GM12891 (cell line): ENCODE measurements around the gene NRSN2.

Experiments used
- DNase-seq: peaks from one replicate; pipeline ENCODE4 v3.0.0; 2011; ENCODE audit warnings: low spot score; ENCODE audit not compliant: insufficient read length
- FAIRE-seq: peaks from 2 replicates; lab custom pipeline; 2011; peaks lifted over from hg19 to GRCh38; lab: Jason Lieb, UNC
- PAX5 ChIP-seq: IDR thresholded peaks from 2 replicates; pipeline ENCODE4 v1.6.1; 2011; ENCODE audit warnings: low read length, moderate library complexity, mild to moderate bottlenecking; ENCODE audit not compliant: insufficient read depth, severe bottlenecking
- POLR2A ChIP-seq: IDR thresholded peaks from 2 replicates; pipeline ENCODE4 v1.6.1; 2011; ENCODE audit warnings: low read depth, low read length, control low read depth
- POLR2AphosphoS5 ChIP-seq: IDR thresholded peaks from 2 replicates; pipeline ENCODE4 v1.6.1; 2011; ENCODE audit warnings: low read depth, low read length, control low read depth
- POU2F2 ChIP-seq: IDR thresholded peaks from 2 replicates; pipeline ENCODE4 v1.6.1; 2011; ENCODE audit warnings: low read depth, mild to moderate bottlenecking, control low read depth, low read length, moderate library complexity
- SPI1 ChIP-seq: IDR thresholded peaks from 2 replicates; pipeline ENCODE4 v1.6.1; 2011; ENCODE audit warnings: low read depth, low read length, control low read depth
- TAF1 ChIP-seq: IDR thresholded peaks from 2 replicates; pipeline ENCODE4 v1.6.1; 2011; ENCODE audit warnings: low read depth, low read length, control low read depth

Gene NRSN2

DNA sequence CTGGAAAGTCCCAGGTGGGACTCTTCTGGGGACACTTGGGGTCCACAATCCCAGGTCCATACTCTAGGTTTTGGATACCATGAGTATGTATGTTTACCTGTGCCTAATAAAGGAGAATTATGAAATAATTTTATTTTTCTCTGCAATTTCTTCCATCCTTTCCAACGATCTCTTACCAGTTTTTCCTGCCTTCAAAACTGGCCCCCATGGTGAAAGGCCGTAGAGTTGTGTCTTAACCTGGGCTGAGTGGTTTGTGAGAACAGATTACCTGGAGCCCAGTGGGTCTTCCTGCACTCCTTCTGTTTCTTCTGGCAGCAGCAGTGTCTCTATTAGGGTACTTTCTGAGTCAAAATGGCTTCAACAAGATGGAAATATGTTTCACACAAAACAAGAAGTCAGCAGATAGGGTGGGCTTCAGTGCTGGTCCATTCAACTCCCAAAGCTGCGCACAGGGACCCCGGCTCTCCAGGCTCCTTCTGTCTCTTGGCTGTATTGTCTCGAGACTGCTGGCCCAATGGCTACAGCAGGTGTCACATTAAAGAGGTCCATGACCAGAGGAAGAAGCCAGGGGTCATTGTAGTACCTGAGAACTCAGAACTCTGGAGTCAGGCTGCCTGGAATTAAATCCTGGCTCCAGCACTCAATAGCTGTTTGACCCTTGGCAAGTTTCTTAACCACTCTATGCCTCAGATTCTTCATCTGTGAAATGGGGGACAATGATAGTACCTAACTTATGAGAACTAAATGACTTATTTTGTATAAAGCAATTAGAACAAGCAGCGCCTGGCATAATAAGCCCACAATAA lies 50.7 kb downstream of the NRSN2 start:
- no peak for FAIRE-seq
- TF ChIP-seq SPI1 (no peak), POU2F2 (no peak), POLR2AphosphoS5 (no peak), POLR2A (no peak), TAF1 (no peak), PAX5 (no peak)
- no peak for DNase-seq

DNA sequence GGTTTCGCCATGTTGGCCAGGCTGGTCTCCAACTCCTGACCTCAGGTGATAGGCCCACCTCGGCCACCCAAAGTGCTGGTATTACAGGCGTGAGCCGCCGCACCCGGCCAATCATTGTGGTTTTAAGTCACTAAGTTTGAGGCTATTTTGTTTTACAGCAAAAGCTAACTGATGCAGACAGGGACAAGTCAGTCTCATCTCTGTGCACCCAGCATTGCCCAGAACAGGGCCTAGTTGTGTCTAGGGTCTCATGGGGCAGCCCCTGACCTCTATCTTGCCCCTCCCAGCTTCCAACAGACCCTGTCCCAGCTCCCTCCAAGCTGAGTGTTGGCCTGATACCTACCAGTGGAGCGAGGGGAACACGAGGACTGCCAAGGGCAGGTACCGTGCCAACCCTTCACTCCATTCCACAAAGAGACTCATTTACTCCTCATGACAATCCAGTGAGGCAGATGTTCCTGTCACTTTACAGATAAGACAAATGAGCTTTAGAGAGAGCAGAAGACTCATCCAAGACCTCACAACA lies 52.3 kb downstream of the NRSN2 start:
- TF ChIP-seq POLR2A = no peak
- no peak for TF ChIP-seq PAX5
- TF ChIP-seq TAF1 = no peak
- no peak for TF ChIP-seq POLR2AphosphoS5
- TF ChIP-seq POU2F2 = no peak
- TF ChIP-seq SPI1 = no peak
- DNase-seq = no peak
- no peak for FAIRE-seq

DNA sequence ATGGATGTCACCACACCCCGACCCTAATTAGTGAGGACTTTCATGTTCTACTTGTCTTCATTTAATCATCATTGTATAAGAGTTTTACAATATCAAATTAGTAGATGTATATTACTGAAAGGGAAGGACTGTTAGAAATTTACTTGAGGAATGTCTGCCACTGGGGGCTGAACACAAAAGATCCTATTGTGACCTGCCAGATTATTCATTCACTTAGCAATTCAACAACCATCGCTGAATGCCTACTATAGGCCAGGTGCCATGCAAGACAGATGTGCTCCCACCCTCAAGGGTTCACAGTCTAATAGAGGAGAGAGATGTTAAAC lies 53.2 kb downstream of the NRSN2 start:
- FAIRE-seq = no peak
- TF ChIP-seq POLR2A (no peak), PAX5 (no peak), SPI1 (no peak), TAF1 (no peak), POU2F2 (no peak), POLR2AphosphoS5 (no peak)
- DNase-seq = no peak

DNA sequence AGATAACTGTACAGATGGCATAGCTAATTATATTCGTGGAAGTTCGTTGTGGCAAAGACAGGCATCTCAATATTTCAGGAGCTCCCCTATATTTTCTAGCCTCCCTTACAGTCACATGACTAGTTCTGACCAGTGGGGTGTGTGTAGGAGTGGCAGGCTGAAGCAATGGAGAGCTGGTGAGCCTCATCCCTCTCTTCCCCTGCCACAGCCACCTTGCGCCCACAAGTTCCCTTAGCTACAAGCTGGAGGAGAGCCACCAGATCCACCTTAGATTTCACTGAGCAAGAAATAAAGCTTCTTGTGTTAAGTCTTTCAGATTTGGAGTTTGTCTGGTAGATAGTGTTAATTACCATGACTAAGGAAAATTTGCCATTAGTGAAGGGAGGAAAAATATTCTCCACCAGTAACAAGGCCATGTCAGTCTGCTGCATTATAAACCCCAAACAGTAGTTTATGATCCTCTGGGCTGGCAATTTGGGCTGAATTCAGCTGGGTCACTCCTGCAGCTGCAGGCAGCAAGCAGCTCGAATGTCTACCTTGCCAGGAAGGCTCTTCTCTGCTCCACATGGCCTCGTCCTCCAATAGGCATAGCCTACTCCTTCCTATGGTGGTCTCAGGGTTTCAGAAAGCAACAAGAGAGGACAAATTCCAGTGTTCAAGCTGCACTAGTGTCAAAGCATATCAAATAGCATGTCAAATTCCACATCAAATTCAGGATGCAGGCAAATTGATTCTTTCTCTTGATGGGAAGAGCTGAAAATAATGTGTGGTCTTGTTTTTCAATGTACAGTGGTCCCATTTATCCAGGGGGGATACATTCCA lies 53.8 kb downstream of the NRSN2 start:
- FAIRE-seq (no peak), DNase-seq (no peak)
- TF ChIP-seq POU2F2 (no peak), PAX5 (no peak), SPI1 (no peak), TAF1 (no peak), POLR2A (no peak), POLR2AphosphoS5 (no peak)

DNA sequence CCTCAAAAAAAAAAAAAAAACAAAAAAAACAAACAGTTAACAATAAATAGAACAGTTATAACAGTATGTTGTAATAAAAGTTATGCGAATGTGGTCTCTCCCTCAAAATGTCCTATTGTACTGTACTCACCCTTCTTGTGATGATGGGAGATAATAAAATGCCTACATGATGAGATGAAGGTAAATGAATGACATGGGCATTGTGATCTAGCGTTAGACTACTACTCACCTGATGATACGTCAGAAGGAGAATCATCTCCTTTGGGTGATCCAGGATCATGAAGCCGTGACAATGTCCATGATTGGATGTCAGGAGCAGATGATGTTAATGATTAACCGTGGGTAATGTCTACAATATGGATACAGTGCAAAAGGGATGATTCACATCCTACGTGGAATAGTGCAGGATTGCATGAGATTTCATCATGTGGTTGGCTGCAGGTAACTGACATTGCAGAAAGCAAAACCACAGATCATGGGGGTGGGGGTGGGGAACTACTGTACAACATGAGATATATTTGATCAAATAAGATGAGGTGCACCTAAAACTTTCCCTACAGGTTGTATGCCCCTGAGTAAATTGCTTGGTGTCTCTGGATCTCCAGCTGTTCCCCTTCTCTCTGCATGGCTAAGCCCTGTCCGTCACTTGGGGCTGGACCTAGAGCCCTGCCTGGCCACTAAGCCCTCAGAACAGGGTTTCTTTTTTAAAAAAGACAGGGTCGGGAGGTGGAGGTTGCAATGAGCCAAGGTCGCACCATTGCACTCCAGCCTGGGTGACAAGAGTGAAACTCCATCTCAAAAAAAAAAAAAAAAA lies 55.0 kb downstream of the NRSN2 start:
- no peak for TF ChIP-seq POLR2AphosphoS5
- TF ChIP-seq POLR2A = no peak
- no peak for TF ChIP-seq SPI1
- TF ChIP-seq POU2F2 = no peak
- TF ChIP-seq PAX5 = no peak
- no peak for TF ChIP-seq TAF1
- DNase-seq (no peak), FAIRE-seq (peak; percentile 9)

DNA sequence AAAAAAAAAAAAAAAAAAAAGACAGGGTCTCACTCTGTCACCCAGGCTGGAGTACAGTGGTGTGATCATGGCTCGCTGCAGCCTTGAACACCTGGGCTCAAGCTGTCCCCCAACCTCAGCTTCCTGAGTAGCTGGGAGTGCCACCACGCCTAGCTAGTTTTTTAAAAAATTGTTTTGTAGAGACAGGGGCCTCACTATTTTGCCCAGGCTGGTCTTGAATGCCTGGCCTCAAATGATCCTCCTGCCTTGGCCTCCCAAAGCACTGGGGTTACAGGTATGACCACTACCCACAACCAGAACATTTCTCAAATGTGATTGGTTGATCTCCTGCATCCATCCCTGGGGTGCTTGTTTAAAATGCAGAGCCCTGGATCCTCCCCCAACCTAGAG lies 55.6 kb downstream of the NRSN2 start:
- TF ChIP-seq PAX5 = no peak
- no peak for TF ChIP-seq POU2F2
- no peak for TF ChIP-seq POLR2A
- TF ChIP-seq SPI1 = no peak
- TF ChIP-seq TAF1 = no peak
- no peak for TF ChIP-seq POLR2AphosphoS5
- DNase-seq (no peak), FAIRE-seq (no peak)

DNA sequence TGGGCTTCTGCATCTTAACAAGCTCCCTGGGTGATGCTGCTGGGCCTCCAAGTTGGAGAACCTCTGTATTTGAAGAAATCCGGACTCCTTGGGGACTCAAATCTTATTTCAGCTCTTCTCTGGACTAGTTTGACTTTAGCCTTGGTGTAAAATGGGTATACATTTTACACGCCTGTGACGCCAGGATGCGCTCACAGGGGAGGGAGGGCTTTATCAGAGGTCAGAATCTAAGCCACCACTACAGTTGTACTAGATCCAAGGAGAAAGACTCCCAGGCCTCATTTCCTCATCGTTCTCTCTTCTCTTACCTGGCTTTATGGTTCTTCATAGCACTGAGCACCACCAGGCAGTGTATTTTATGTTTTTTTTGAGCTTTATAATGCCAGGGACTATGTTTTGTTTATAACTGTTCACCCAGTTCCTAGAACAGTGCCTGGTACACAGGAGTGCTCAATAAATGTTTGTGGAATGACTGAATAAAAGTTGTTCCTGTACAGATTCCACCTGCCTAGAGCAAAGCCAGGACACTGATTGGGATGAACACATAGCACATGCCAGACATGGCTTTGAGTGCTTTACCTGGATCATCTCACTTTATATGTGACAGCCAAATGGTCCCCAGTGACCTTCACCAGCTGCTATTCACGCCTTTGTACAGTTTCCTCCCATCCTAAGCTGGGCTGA lies 56.1 kb downstream of the NRSN2 start:
- FAIRE-seq (no peak), DNase-seq (no peak)
- TF ChIP-seq SPI1 = no peak
- TF ChIP-seq TAF1 = no peak
- no peak for TF ChIP-seq POLR2A
- no peak for TF ChIP-seq PAX5
- TF ChIP-seq POU2F2 = no peak
- no peak for TF ChIP-seq POLR2AphosphoS5

DNA sequence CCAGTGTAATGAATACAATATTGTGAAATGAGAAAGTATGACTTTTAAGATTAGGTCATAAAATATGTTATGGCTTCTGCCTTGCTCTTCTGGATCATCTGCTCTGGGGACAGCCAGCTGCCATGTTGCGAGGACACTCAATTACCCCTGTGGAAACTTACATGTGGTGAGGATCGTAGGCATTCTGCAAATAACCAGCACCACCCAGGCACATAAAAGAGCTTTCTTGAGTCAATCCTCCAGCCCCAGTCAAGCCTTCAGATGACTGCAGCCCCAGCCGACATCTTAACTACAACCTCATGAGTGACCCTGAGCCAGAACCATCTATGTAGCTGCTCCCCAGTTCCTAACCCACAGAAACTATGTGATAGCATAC lies 56.7 kb downstream of the NRSN2 start:
- no peak for DNase-seq
- FAIRE-seq = no peak
- TF ChIP-seq PAX5 = no peak
- TF ChIP-seq POLR2AphosphoS5 = no peak
- TF ChIP-seq TAF1 = no peak
- no peak for TF ChIP-seq POLR2A
- no peak for TF ChIP-seq POU2F2
- no peak for TF ChIP-seq SPI1

DNA sequence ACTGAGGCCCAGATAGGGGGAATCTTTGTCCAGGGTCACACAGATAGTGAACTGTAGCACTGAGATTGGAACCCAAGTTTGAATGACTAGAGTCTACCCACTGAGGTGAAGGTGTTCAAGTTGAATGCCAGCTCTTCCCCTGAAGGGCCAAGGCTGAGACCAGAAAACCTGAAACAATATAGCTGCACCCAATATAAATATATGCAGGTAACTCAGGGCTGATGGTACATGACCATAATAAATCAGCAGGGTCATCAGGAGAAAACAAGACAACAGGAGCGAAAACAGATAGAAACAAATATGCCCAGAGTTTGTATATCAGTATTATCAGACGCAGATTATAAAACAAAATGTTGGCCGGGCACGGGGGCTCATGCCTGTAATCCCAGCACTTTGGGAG lies 57.2 kb downstream of the NRSN2 start:
- no peak for FAIRE-seq
- TF ChIP-seq TAF1 = no peak
- TF ChIP-seq POLR2A = no peak
- TF ChIP-seq POU2F2 = no peak
- no peak for DNase-seq
